Neuronal stem cell (in vitro differentiated cells): ENCODE results near the gene BCR.

ENCODE experiments used
- DNase-seq: peaks from one replicate; pipeline ENCODE4 v3.0.0-alpha.2; 2013; ENCODE audit warnings: low spot score
- H2AFZ ChIP-seq: one replicate; pipeline ENCODE4 v1.6.1; 2013; ENCODE audit warnings: mild to moderate bottlenecking, low read length, inconsistent platforms
- H2AK5ac ChIP-seq: 2 replicates; pipeline ENCODE4 v1.6.1; 2013; ENCODE audit warnings: low read depth, mild to moderate bottlenecking, inconsistent platforms, low read length, moderate library complexity, mixed read lengths
- H2BK120ac ChIP-seq: 2 replicates; pipeline ENCODE4 v1.6.1; 2013; ENCODE audit warnings: low read depth, mild to moderate bottlenecking, inconsistent platforms, low read length, moderate library complexity, mixed read lengths
- H2BK12ac ChIP-seq: one replicate; pipeline ENCODE4 v1.6.1; 2013; ENCODE audit warnings: low read length, inconsistent platforms
- H2BK15ac ChIP-seq: 2 replicates; pipeline ENCODE4 v1.6.1; 2013; ENCODE audit warnings: mild to moderate bottlenecking, low read length, inconsistent platforms, mixed read lengths
- H2BK5ac ChIP-seq: one replicate; pipeline ENCODE4 v1.6.1; 2013; ENCODE audit warnings: inconsistent platforms, mild to moderate bottlenecking, low read length, moderate library complexity
- H3K14ac ChIP-seq: one replicate; pipeline ENCODE4 v1.6.1; 2013; ENCODE audit warnings: low read length, inconsistent platforms
- H3K18ac ChIP-seq: 2 replicates; pipeline ENCODE4 v1.6.1; 2013; ENCODE audit warnings: low read length, inconsistent platforms
- H3K23ac ChIP-seq: 2 replicates; pipeline ENCODE4 v1.6.1; 2013; ENCODE audit warnings: low read depth, mild to moderate bottlenecking, mixed read lengths, low read length, inconsistent platforms; ENCODE audit not compliant: poor library complexity
- H3K27ac ChIP-seq: replicated peaks from 3 replicates; pipeline ENCODE4 v1.5.1; 2013; ENCODE audit warnings: low read length, inconsistent platforms
- H3K27me3 ChIP-seq, 3 experiments: 2 replicates each; pipeline ENCODE4 v1.6.1; 2013; ENCODE audit warnings: low read length in 3 of 3, mild to moderate bottlenecking in 2 of 3, inconsistent platforms in 1 of 3, low read depth in 1 of 3, mixed read lengths in 1 of 3, moderate library complexity in 1 of 3; ENCODE audit not compliant: control insufficient read depth in 3 of 3, insufficient read depth in 3 of 3
- H3K36me3 ChIP-seq, 2 donors: replicated peaks in 1 of 2; 2 replicates each; pipeline ENCODE4 v1.6.1; 2013; ENCODE audit warnings: low read length in 2 of 2; ENCODE audit not compliant: control insufficient read depth in 2 of 2, insufficient read depth in 2 of 2
- H3K4ac ChIP-seq: 2 replicates; pipeline ENCODE4 v1.6.1; 2013; ENCODE audit warnings: inconsistent platforms, mild to moderate bottlenecking, low read length, moderate library complexity
- H3K4me1 ChIP-seq, 2 donors: 1 replicate in 1 of 2; 2 replicates in 1 of 2; pipeline ENCODE4 v1.6.1; 2013; ENCODE audit warnings: low read length in 2 of 2, low read depth in 1 of 2; ENCODE audit not compliant: control insufficient read depth in 2 of 2, insufficient read depth in 1 of 2
- H3K4me2 ChIP-seq: one replicate; pipeline ENCODE4 v1.6.1; 2013; ENCODE audit warnings: mild to moderate bottlenecking, low read length, inconsistent platforms; ENCODE audit not compliant: insufficient read depth, poor library complexity, severe bottlenecking
- H3K4me3 ChIP-seq, 2 donors: 2 replicates each; pipeline ENCODE4 v1.5.1; 2013; ENCODE audit warnings: low read length in 2 of 2, mild to moderate bottlenecking in 2 of 2, inconsistent platforms in 1 of 2, moderate library complexity in 1 of 2
- H3K79me1 ChIP-seq: one replicate; pipeline ENCODE4 v1.6.1; 2013; ENCODE audit warnings: low read depth, mild to moderate bottlenecking, inconsistent platforms, low read length, moderate library complexity
- H3K9ac ChIP-seq: one replicate; pipeline ENCODE4 v1.6.1; 2013; ENCODE audit warnings: mild to moderate bottlenecking, low read depth, low read length, inconsistent platforms; ENCODE audit not compliant: poor library complexity
- H3K9me3 ChIP-seq, 2 donors: replicated peaks in 1 of 2; 2 replicates each; pipeline versions ENCODE3 to v1.6.1; 2013; ENCODE audit warnings: low read length in 2 of 2, mild to moderate bottlenecking in 2 of 2, inconsistent platforms in 1 of 2, low read depth in 1 of 2, mixed read lengths in 1 of 2, moderate library complexity in 1 of 2; ENCODE audit not compliant: control insufficient read depth in 2 of 2, insufficient read depth in 1 of 2
- H4K8ac ChIP-seq: one replicate; pipeline ENCODE4 v1.6.1; 2013; ENCODE audit warnings: low read depth, mild to moderate bottlenecking, inconsistent platforms, low read length, moderate library complexity
- H4K91ac ChIP-seq: one replicate; pipeline ENCODE4 v1.6.1; 2013; ENCODE audit warnings: low read length, low read depth, mild to moderate bottlenecking, inconsistent platforms; ENCODE audit not compliant: poor library complexity
- WGBS, 2 donors: extraction: QIAGEN DNeasy Blood & Tissue Kit; methylation state at CpG; one replicate each; pipeline ENCODE4 v1.1.7; 2013; ENCODE audit warnings: missing lambda C conversion rate in 2 of 2, mixed read lengths in 1 of 2; ENCODE audit not compliant: insufficient read length in 2 of 2, insufficient replicate concordance in 1 of 2; ENCODE audit errors: extremely low coverage in 2 of 2; 5-methylcytosine and 5-hydroxymethylcytosine counted together

The BCR gene

DNA sequence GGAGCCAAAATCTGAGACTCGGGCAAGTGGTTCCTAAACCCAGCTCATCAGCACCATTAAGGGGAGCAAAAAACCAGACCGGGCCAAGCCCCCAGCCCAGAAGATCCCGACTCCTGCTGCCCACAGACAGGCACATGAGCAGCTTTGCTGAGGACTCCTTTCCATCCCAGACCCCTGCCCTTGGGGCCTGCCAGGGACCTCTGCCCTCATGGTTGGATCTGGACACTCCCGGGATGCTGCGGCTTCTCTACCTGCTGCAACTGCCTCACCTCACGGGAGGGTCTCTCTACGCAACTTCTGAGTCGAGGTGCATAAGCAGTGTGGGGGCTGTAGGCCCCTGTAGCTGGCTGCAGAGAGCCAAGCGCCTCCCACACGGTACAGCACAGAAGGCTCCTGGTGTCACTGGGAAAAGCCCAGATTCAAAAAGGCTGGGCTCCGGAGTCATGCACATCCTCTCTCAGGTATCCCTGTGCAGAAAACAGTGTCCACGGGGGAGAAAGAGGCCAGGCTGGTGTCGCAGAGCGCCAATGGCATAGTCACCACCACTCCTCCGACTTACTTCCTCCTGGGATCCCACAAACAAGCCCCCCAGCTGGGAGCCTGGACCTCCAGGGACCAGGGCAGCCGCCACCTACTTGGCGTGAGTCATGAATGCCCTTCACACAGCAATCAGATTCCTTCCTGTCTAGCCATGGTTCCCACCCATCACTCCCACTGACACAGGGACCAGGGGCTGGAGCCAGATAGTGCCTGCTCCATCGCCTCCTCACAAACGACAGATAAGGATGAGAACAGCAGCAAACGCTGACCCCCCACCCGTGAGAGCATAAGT lies 122.1 kb downstream of the BCR start:
- no peak for DNase-seq
- no peak overlapping the region for H2AK5ac ChIP-seq
- peaks cover 2% of the 10 kb centered on the region for H3K79me1 ChIP-seq
- no CpG with 5 or more reads among the region's 21 CpGs for WGBS, 2 donors
- no peak overlapping the region for H3K18ac ChIP-seq
- no peak overlapping the region for H2BK120ac ChIP-seq
- no peak overlapping the region for H3K4me3 ChIP-seq
- H3K4me1 ChIP-seq = no peaks in the 10 kb centered on the region
- H3K27ac ChIP-seq = no peak overlapping the region
- peaks cover 19 to 75% of the 10 kb centered on the region in 2 donors for H3K36me3 ChIP-seq
- H2BK15ac ChIP-seq = no peak overlapping the region
- H3K23ac ChIP-seq = no peak overlapping the region
- no peak overlapping the region for H3K9ac ChIP-seq
- H3K14ac ChIP-seq = no peak overlapping the region
- no peak overlapping the region for H4K8ac ChIP-seq
- H3K27me3 ChIP-seq = no peaks in the 10 kb centered on the region
- no peaks in the 10 kb centered on the region for H3K9me3 ChIP-seq
- H4K91ac ChIP-seq = no peak overlapping the region
- H2AFZ ChIP-seq = no peak overlapping the region
- H3K4me2 ChIP-seq = no peak overlapping the region
- no peak overlapping the region for H2BK5ac ChIP-seq
- H2BK12ac ChIP-seq = no peak overlapping the region
- no peak overlapping the region for H3K4ac ChIP-seq

DNA sequence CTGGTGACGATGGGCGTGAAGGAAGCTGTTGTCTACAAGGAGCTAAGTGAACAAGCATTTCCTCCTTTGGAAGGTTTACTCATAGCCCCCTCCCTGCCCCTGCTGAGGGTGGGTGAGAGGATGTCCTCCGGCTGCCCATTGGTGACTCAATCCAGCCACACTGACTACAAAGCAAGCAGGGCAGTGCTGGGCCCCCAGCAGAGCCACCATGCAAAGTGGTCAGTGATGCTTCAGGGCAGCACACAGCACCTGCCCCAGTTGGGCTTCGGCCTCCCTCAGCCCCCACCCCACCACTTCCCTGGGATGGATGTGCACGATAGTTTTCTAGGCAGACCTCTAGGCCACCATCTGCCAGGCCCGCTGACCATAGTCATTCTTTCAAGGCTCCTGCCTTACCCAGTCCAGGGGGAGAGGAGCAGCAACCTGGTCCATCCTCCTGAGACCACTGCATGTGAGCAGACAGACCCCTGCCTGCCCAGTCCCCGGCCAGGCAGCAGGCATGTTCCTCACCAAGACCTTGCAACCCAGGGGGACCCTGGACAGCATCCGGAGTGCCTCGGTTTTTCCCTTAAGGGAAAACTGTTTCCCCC lies 125.1 kb downstream of the BCR start:
- Histone ChIP-seq H2BK12ac (no peak overlapping the region), H3K23ac (no peak overlapping the region), H2AK5ac (no peak overlapping the region), H2BK120ac (no peak overlapping the region), H3K79me1 (no peaks in the 10 kb centered on the region), H3K4me3 (no peak overlapping the region), H4K8ac (no peak overlapping the region), H3K9me3 (no peaks in the 10 kb centered on the region), H3K36me3 (peaks cover 9 to 50% of the 10 kb centered on the region in 2 donors), H2BK5ac (no peak overlapping the region), H3K27me3 (no peaks in the 10 kb centered on the region), H3K4me2 (no peak overlapping the region), H3K9ac (no peak overlapping the region), H4K91ac (no peak overlapping the region), H3K27ac (no peak overlapping the region), H3K18ac (no peak overlapping the region), H2AFZ (no peak overlapping the region), H3K14ac (peak overlapping the region; percentile 63), H2BK15ac (no peak overlapping the region), H3K4ac (no peak overlapping the region), H3K4me1 (peaks cover 0 to 3% of the 10 kb centered on the region in 2 donors)
- no CpG with 5 or more reads among the region's 9 CpGs for WGBS, 2 donors
- no peak for DNase-seq

DNA sequence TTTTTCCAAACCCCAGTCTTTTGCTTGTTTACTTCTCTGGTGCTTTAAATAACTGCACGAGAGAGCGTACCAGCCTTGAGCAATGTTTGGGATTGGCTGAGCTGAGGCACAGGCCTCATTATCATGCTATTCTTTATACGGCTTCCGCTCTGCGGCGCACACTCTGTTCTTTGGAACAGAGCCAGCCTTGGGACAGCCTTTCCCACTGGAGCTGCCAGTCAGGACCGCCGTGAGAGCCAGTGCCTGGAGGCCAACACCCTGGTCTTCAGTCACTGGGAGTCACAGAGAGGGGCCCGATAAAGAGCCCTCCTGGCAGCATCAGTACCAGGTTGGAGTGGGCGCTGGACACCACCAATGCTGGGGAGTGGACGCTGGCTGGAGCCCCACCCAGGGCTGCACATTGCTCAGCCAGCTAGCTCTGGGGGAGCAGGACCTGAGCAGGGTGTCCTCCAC lies 125.6 kb downstream of the BCR start:
- no peak overlapping the region for H2AK5ac ChIP-seq
- H4K8ac ChIP-seq = no peak overlapping the region
- H3K4me2 ChIP-seq = no peak overlapping the region
- peaks cover 0 to 4% of the 10 kb centered on the region in 2 donors for H3K4me1 ChIP-seq
- H3K27ac ChIP-seq = no peak overlapping the region
- H2BK5ac ChIP-seq = no peak overlapping the region
- no peak overlapping the region for H3K4me3 ChIP-seq
- H3K36me3 ChIP-seq = peaks cover 8 to 44% of the 10 kb centered on the region in 2 donors
- no peaks in the 10 kb centered on the region for H3K79me1 ChIP-seq
- no peak overlapping the region for H2AFZ ChIP-seq
- no peak overlapping the region for H3K23ac ChIP-seq
- H3K18ac ChIP-seq = no peak overlapping the region
- no peak overlapping the region for H3K4ac ChIP-seq
- WGBS, 2 donors = no CpG with 5 or more reads among the region's 11 CpGs
- no peak for DNase-seq
- no peak overlapping the region for H4K91ac ChIP-seq
- no peaks in the 10 kb centered on the region for H3K9me3 ChIP-seq
- H2BK15ac ChIP-seq = no peak overlapping the region
- H3K9ac ChIP-seq = no peak overlapping the region
- H2BK120ac ChIP-seq = no peak overlapping the region
- no peak overlapping the region for H2BK12ac ChIP-seq
- H3K27me3 ChIP-seq = no peaks in the 10 kb centered on the region
- H3K14ac ChIP-seq = no peak overlapping the region

DNA sequence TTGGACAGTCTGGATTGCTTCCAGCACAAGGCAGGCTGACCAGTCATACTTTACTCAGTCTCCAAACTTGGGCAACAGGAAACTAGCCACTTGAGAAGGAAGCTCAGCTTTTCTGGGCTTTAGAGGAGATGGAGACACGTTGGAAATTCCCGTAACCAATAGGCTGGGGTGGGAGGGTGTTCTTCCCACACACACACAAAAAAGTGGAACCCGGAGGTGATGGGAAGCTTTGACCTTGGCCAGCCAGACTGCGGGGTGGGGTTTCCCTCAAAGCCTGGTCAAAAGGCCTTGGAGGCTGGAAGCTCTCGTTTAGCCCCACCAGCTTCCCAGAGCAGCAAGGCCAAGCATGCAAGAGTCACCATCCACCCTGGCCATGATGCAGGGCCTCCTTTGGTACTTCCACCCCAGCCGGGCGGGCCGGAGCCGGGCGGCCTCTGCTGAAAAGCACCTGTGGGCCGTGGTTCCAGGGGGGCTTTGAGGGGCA lies 126.2 kb downstream of the BCR start:
- H3K79me1 ChIP-seq = no peaks in the 10 kb centered on the region
- H4K8ac ChIP-seq = no peak overlapping the region
- no peak overlapping the region for H2BK120ac ChIP-seq
- no peaks in the 10 kb centered on the region for H3K27me3 ChIP-seq
- no peak overlapping the region for H2BK15ac ChIP-seq
- no peak overlapping the region for H2AK5ac ChIP-seq
- no peak overlapping the region for H2AFZ ChIP-seq
- no peak overlapping the region for H2BK12ac ChIP-seq
- no peak overlapping the region for H3K9ac ChIP-seq
- H3K23ac ChIP-seq = no peak overlapping the region
- peaks cover 0 to 5% of the 10 kb centered on the region in 2 donors for H3K4me1 ChIP-seq
- no peak overlapping the region for H3K18ac ChIP-seq
- no peak overlapping the region for H3K4ac ChIP-seq
- H3K4me2 ChIP-seq = no peak overlapping the region
- no peak for DNase-seq
- H3K36me3 ChIP-seq = peaks cover 8 to 42% of the 10 kb centered on the region in 2 donors
- no CpG with 5 or more reads among the region's 11 CpGs for WGBS, 2 donors
- no peaks in the 10 kb centered on the region for H3K9me3 ChIP-seq
- no peak overlapping the region for H3K14ac ChIP-seq
- no peak overlapping the region for H3K4me3 ChIP-seq
- no peak overlapping the region for H2BK5ac ChIP-seq
- no peak overlapping the region for H4K91ac ChIP-seq
- no peak overlapping the region for H3K27ac ChIP-seq
